D721Med (cell line): ENCODE measurements around the gene MPV17L.
"Not testable (repeated sequence)": the region's sequence is repeated elsewhere in the genome, so short reads cannot be mapped to it uniquely, and the experiment has no call there.

ENCODE experiments used
- DNase-seq: peaks from one replicate; pipeline ENCODE4 v3.0.0; 2011; ENCODE audit warnings: low spot score; ENCODE audit not compliant: insufficient read length
- FAIRE-seq: peaks from 2 replicates; lab custom pipeline; 2011; peaks lifted over from hg19 to GRCh38; lab: Jason Lieb, UNC
- TF ChIP-seq, protein P1 (sequence below): IDR thresholded peaks from 2 replicates; pipeline ENCODE4 v1.5.1; 2012; ENCODE audit warnings: mild to moderate bottlenecking, control low read depth; ENCODE audit not compliant: insufficient read depth; ENCODE audit errors: missing control alignments

Gene MPV17L

DNA sequence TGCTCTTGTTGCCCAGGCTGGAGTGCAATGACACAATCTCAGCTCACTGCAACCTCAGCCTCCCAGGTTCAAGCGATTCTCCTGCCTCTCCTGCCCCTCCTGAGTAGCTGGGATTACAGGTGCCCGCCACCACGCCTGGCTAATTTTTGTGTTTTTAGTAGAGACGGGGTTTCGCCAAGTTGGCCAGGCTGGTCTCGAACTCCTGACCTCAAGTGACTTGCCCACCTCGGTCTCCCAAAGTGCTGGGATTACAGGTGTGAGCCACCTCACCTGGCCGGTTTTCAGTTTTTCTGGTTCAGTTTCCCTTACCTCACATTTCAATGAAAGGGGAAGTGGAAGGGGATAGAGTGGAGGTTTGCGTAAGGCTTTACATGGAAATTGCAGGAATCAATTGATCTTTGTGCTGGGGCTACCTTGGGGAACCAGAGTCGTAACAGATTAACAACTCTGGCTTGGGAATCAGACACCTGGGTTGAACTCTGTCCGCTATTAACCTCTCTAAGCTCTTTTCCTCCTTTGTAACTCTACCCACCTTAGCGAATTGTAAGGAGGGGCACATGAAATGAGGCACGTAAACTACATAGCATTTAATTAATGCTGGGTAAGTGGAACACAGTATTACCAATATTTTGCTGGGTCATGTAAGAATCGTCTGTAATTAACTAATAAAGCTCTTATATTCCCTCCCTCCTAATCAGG lies 3.2 kb downstream of the MPV17L start:
- no peak for DNase-seq
- FAIRE-seq, result no peak

DNA sequence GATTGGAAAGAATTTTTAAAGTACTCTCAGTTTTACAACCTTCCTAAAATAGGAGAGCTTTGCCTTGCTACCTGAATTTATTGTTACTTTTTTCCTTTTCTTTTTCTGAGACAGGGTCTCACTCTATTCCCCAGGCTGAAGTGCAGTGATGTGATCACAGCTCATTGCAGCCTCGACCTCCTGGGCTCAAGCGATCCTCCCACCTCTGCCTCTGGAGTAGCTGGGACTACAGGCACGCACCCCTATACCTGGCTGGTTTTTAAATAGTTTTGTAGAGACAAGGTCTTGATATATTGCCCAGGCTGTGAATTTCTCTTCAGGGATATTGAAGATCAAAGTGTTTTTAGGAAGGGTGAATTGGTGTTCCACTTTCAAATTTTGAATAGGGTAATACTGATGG lies 3.8 kb downstream of the MPV17L start:
- TF ChIP-seq, protein P1, sequence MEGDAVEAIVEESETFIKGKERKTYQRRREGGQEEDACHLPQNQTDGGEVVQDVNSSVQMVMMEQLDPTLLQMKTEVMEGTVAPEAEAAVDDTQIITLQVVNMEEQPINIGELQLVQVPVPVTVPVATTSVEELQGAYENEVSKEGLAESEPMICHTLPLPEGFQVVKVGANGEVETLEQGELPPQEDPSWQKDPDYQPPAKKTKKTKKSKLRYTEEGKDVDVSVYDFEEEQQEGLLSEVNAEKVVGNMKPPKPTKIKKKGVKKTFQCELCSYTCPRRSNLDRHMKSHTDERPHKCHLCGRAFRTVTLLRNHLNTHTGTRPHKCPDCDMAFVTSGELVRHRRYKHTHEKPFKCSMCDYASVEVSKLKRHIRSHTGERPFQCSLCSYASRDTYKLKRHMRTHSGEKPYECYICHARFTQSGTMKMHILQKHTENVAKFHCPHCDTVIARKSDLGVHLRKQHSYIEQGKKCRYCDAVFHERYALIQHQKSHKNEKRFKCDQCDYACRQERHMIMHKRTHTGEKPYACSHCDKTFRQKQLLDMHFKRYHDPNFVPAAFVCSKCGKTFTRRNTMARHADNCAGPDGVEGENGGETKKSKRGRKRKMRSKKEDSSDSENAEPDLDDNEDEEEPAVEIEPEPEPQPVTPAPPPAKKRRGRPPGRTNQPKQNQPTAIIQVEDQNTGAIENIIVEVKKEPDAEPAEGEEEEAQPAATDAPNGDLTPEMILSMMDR, result no peak
- DNase-seq, result no peak
- no peak for FAIRE-seq

More for the DNA sequence above, 3.2 kb downstream of the MPV17L start:
- TF ChIP-seq, protein P1, result no peak

DNA sequence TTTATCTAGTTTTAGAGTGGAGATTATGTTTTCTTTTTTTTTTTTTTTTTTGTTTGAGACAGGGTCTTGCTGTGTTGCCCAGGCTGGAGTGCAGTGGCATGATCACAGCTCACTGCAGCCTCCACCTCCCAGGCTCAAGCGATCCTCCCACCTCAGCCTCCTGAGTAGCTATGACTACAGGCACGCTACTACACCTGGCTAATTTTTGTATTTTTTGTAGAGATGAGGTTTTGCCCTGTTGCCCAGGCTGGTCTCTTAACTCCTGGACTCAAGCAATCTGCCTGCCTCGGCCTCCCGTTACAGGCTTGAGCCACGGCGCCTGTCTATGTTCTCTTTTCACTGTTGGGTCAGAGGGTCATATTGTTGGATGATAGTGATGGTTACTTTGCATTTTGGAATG lies 4.8 kb downstream of the MPV17L start:
- FAIRE-seq, DNase-seq: not testable (repeated sequence)

DNA sequence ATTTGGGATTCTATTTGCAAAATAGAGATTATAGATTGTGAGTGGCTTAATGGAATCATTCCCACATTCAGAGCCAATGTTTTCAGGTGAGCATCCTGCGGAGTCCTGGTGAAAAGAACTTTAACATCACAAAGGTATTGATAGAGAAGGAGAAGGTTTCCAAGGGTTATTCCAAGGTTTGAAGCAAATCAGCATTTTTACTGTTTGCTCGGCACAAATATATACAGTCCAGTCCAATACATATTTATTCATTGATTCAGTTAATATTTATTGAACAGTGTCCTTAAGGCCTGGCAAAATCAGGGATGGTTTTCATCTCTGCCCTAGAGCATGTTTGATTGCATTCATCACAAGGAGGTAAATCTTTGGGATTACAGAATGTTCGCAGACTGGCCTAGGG lies 6.4 kb downstream of the MPV17L start:
- no peak for FAIRE-seq
- TF ChIP-seq, protein P1, result no peak
- no peak for DNase-seq

DNA sequence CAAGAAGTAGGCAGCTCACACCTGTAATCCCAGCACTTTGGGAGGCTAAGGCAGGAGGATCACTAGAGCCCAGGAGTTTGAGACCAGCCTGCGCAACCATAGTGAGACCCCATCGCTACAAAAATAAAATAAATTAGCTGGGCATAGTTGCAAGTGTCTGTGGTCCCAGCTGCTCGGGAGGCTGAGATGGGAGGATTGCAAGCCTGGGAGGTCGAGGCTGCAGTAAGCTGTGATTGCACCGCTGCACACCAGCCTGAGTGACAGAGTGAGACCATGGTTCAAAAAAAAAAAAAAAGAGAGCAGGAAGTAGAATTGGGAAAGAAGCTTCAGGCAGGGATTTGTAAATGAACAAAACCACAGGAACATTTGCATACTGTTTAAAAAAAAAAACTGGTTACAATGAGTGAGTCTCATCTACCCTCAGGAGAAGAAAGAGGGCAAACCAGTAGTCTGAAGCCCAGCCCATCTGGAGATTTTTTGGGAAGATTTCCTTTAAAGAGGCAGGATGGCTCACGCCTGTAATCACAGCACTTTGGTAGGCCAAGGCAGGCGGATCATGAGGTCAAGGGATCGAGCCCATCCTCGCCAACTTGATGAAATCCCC lies 7.9 kb downstream of the MPV17L start:
- FAIRE-seq (no peak), DNase-seq (no peak)
- TF ChIP-seq, protein P1, result no peak

DNA sequence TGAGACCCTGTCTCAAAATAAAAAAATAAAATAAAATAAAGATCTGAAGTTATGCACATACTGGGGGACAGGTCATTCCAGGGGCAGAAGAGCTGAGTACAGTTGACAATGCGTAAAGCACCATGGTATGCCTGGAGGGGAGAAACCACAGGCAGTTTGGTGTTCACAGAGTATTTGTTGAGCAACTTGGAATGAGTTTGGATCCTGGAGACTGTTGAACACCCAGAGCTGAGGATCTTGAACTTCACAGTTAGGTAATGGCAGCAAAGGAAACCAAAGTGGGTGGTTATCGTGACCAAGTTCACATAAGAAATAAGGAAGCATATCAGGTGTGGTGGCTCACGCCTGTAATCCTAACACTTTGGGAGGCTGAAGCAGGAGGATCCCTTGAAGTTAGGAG lies 8.5 kb downstream of the MPV17L start:
- not testable (repeated sequence) for FAIRE-seq, DNase-seq

DNA sequence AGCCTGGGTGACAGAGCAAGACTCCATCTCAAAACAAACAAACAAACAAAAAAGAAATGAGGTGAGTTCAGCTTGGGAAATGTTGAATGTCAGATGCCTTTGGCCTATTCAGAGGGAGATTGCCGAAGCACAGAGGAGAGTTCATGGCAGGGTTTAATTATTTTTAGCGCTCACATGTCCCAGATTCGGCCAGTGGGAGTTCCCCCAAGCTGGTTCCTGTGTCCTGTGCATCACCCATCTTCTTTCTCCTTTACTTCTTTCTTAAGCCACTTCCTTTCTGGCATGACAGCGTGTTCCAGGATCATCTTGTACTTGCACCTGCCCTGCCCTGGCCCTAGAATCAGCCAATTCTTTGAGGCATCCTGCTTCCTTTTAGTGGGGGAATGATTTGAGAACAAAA lies 9.2 kb downstream of the MPV17L start:
- TF ChIP-seq, protein P1, result no peak
- FAIRE-seq (no peak), DNase-seq (no peak)

DNA sequence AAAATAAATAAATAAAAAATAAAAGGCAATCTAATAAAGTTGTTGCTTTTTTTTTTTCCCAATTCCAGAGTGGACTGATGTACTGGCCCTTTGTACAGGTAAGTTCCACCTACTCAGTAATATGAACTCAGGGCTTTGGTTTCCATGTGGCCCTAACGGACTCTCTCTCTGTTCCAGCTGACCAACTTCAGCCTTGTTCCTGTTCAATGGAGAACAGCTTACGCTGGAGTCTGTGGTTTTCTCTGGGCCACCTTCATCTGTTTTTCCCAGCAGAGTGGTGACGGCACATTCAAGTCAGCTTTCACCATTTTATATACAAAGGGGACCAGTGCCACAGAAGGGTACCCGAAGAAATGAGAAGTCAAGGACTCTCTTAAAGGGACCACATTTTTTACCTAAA lies 12.2 kb downstream of the MPV17L start:
- FAIRE-seq, DNase-seq: not testable (repeated sequence)

DNA sequence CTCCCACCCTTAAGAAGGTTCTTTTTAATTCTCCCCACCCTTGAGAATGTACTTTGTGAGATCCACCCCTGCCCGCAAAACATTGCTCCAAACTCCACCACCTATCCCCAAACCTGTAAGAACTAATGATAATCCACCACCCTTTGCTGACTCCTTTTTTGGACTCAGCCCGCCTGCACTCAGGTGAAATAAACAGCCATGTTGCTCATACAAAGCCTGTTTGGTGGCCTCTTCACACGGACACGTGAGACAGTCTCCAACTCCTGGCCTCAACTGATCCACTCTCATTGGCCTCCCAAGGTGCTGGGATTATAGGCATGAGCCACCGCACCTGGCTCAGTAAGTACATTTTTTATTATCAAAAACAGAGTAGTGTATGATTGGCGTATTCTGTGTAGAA lies 13.9 kb downstream of the MPV17L start:
- DNase-seq, FAIRE-seq: not testable (repeated sequence)
